HepG2 (cell line): ENCODE results near the gene PCYT2. TPM values are rescaled to one million over a fixed set of nuclear protein-coding genes. Genes with fewer than 3 reads are reported as not detected.

Experiments
- FOSL2 ChIP-seq: sonication (generic); formaldehyde crosslinking; IDR thresholded peaks from 2 replicates; pipeline ENCODE4 v1.4.0; 2020; ENCODE audit warnings: missing genetic modification reagents
- FOXO1 ChIP-seq: sonication (generic); formaldehyde crosslinking; IDR thresholded peaks from 2 replicates; pipeline ENCODE4 v1.4.0; 2020; ENCODE audit warnings: missing genetic modification reagents
- GATAD1 ChIP-seq: IDR thresholded peaks from 2 replicates; pipeline ENCODE4 v1.6.1; 2016; ENCODE audit warnings: missing genetic modification reagents, missing compliant biosample characterization
- GTF3A ChIP-seq: sonication (generic); formaldehyde crosslinking; conservative IDR thresholded peaks from 2 replicates; pipeline ENCODE4 v1.4.0; 2020; ENCODE audit warnings: mild to moderate bottlenecking, missing genetic modification reagents
- POGK ChIP-seq: sonication (generic); formaldehyde crosslinking; conservative IDR thresholded peaks from 2 replicates; pipeline ENCODE4 v1.8.0; 2022; ENCODE audit warnings: mild to moderate bottlenecking, moderate library complexity, missing genetic modification reagents
- RBM22 ChIP-seq: fragments of 200-400 bp; formaldehyde crosslinking; optimal IDR thresholded peaks from 2 replicates; pipeline ENCODE3; 2017; ENCODE audit warnings: mild to moderate bottlenecking, low read length, moderate library complexity
- RFXANK ChIP-seq: IDR thresholded peaks from 2 replicates; pipeline ENCODE4 v1.6.1; 2016
- RORA ChIP-seq: sonication (generic); formaldehyde crosslinking; IDR thresholded peaks from 2 replicates; pipeline ENCODE4 v1.5.0; 2020; ENCODE audit warnings: mild to moderate bottlenecking, missing genetic modification reagents, moderate library complexity
- TFDP2 ChIP-seq: sonication (generic); formaldehyde crosslinking; IDR thresholded peaks from 2 replicates; pipeline ENCODE4 v1.4.0; 2020; ENCODE audit warnings: missing genetic modification reagents
- ZC3H13 ChIP-seq: sonication (generic); formaldehyde crosslinking; IDR thresholded peaks from 2 replicates; pipeline ENCODE4 v1.8.1; 2023; ENCODE audit warnings: mild to moderate bottlenecking, missing genetic modification reagents, moderate library complexity
- ZFP36L2 ChIP-seq: sonication (generic); formaldehyde crosslinking; IDR thresholded peaks from 2 replicates; pipeline ENCODE4 v1.4.0; 2020; ENCODE audit warnings: missing genetic modification reagents
- ZFY ChIP-seq: sonication (generic); formaldehyde crosslinking; IDR thresholded peaks from 2 replicates; pipeline ENCODE4 v1.4.0; 2020; ENCODE audit warnings: missing genetic modification reagents
- ZMAT3 ChIP-seq: sonication (generic); formaldehyde crosslinking; conservative IDR thresholded peaks from 2 replicates; pipeline ENCODE4 v1.7.0; 2021; ENCODE audit warnings: missing genetic modification reagents
- ZNF235 ChIP-seq: sonication (generic); formaldehyde crosslinking; IDR thresholded peaks from 2 replicates; pipeline ENCODE4 v1.8.1; 2023; ENCODE audit warnings: mild to moderate bottlenecking, missing genetic modification reagents, borderline replicate concordance
- ZNF737 ChIP-seq: sonication (generic); formaldehyde crosslinking; IDR thresholded peaks from 2 replicates; pipeline ENCODE4 v1.5.0; 2020; ENCODE audit warnings: missing genetic modification reagents, mild to moderate bottlenecking, borderline replicate concordance
- ZNF841 ChIP-seq: sonication (generic); formaldehyde crosslinking; IDR thresholded peaks from 2 replicates; pipeline ENCODE4 v1.8.1; 2023; ENCODE audit warnings: missing genetic modification reagents, borderline replicate concordance
- ZNF850 ChIP-seq: sonication (generic); formaldehyde crosslinking; conservative IDR thresholded peaks from 2 replicates; pipeline ENCODE4 v1.9.0; 2021; ENCODE audit warnings: mild to moderate bottlenecking, missing genetic modification reagents
- polyA plus RNA-seq, 8 experiments: library from polyadenylated mRNA; depleted of rRNA in 3 of 8; stranded (reverse) in 7 of 8; unstranded in 1 of 8; fragments of >200 nt; fragmentation: Illumina TruSeq in 4 of 8; extraction: Trizol in 4 of 8; gene quantifications; 2 replicates each; pipeline versions ENCODE4 v1.2.1 to v1.2.3, GENCODE V29; 2011 to 2016; ENCODE audit warnings: low read depth in 4 of 8, missing spikeins in 1 of 8, mixed read lengths in 1 of 8; ENCODE audit not compliant: insufficient read depth in 1 of 8
- total RNA-seq, 5 experiments: library from RNA; depleted of rRNA; stranded (reverse); fragments of >200 nt; fragmentation: Illumina TruSeq; extraction: Trizol; gene quantifications; 2 replicates each; pipeline ENCODE4 v1.2.3, GENCODE V29; 2016; ENCODE audit warnings: low read depth in 1 of 5
- TF ChIP-seq, protein P1 (sequence below): IDR thresholded peaks from 2 replicates; pipeline ENCODE4 v1.6.1; 2016; ENCODE audit warnings: mild to moderate bottlenecking
- TF ChIP-seq, protein P2 (sequence below): IDR thresholded peaks from 2 replicates; pipeline ENCODE4 v1.6.1; 2012; ENCODE audit warnings: inconsistent platforms
- TF ChIP-seq, protein P3 (sequence below): sonication (generic); formaldehyde crosslinking; IDR thresholded peaks from 2 replicates; pipeline ENCODE4 v1.5.0; 2020; ENCODE audit warnings: missing genetic modification reagents, mild to moderate bottlenecking, borderline replicate concordance
- TF ChIP-seq, protein P4 (sequence below): IDR thresholded peaks from 2 replicates; pipeline ENCODE4 v1.6.1; 2018; ENCODE audit warnings: missing genetic modification reagents

The PCYT2 gene
- total and polyA plus RNA-seq, 2 of the 13 experiments (the other 11 are each of a cell fraction or from before 2014, with no cell fraction given) = 147 to 297 TPM

DNA sequence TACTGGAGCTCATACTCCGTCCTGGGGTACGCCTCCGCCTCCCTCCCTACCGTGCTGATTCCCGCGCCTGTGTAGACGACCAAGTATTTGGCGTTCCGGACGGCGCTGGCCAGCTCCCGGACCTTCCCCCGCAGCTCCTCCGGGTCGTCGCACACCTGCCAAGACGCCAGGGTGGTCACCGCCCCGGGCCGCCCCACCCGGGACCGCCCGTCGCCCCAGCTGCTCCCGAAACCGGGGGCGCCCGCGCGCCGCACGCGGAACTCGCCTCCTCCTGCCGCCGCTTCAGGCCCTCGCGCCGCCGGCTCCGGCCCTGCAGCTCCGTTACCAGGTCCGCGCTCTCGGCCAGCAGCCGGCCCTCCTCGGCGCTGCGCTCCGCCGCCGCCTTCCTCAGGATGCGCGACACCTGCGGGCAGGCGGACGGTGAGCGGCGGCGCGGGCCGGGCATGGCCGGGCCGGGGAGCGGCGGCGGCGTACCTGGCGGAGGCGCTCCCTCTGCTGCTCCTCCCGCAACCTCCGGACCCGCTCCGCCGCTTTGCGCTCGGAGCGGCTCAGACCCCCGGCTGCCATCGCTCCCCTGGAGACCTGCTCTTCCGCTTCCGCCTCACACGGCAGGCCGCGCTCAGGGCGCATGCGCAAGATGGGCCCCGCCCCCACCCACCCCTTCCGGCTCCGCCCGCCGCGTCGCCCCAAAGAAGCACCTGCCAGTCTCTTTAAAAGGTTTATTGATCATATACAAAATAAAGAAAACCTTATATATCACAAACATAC lies 6.5 kb upstream of the PCYT2 start, which contains the start of gene SIRT7 (continued):
- TF ChIP-seq ZC3H13 (CRISPR knock-in tag) (peak; percentile 74; the same call in 1 of the 2 replicates), RORA (no peak), ZNF235 (CRISPR knock-in tag) (peak; percentile 62; the same call in 1 of the 2 replicates), FOSL2 (CRISPR knock-in tag) (0 out of 2 replicates have a peak, but pooled peaks have one; percentile 4), ZFY (CRISPR knock-in tag) (peak; percentile 65), POGK (CRISPR knock-in tag) (peak; percentile 81), ZNF850 (CRISPR knock-in tag) (no peak), ZNF737 (CRISPR knock-in tag) (no peak), RBM22 (peak; percentile 94), ZMAT3 (CRISPR knock-in tag) (peak; percentile 57; the same call in 1 of the 2 replicates), GATAD1 (peak; percentile 87), RFXANK (no peak), TFDP2 (CRISPR knock-in tag) (no peak), ZFP36L2 (CRISPR knock-in tag) (no peak), FOXO1 (CRISPR knock-in tag) (peak; percentile 26; the same call in 1 of the 2 replicates), GTF3A (CRISPR knock-in tag) (0 out of 2 replicates have a peak, but pooled peaks have one; percentile 23), ZNF841 (CRISPR knock-in tag) (peak; percentile 38; the same call in 1 of the 2 replicates)
- TF ChIP-seq, protein P1, sequence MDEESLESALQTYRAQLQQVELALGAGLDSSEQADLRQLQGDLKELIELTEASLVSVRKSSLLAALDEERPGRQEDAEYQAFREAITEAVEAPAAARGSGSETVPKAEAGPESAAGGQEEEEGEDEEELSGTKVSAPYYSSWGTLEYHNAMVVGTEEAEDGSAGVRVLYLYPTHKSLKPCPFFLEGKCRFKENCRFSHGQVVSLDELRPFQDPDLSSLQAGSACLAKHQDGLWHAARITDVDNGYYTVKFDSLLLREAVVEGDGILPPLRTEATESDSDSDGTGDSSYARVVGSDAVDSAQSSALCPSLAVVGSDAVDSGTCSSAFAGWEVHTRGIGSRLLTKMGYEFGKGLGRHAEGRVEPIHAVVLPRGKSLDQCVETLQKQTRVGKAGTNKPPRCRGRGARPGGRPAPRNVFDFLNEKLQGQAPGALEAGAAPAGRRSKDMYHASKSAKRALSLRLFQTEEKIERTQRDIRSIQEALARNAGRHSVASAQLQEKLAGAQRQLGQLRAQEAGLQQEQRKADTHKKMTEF (CRISPR knock-in tag) = peak; percentile 13; the same call in 1 of the 2 replicates
- TF ChIP-seq, protein P2, sequence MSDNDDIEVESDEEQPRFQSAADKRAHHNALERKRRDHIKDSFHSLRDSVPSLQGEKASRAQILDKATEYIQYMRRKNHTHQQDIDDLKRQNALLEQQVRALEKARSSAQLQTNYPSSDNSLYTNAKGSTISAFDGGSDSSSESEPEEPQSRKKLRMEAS = peak; percentile 60
- TF ChIP-seq, protein P3, sequence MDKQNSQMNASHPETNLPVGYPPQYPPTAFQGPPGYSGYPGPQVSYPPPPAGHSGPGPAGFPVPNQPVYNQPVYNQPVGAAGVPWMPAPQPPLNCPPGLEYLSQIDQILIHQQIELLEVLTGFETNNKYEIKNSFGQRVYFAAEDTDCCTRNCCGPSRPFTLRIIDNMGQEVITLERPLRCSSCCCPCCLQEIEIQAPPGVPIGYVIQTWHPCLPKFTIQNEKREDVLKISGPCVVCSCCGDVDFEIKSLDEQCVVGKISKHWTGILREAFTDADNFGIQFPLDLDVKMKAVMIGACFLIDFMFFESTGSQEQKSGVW (CRISPR knock-in tag) = no peak
- TF ChIP-seq, protein P4, sequence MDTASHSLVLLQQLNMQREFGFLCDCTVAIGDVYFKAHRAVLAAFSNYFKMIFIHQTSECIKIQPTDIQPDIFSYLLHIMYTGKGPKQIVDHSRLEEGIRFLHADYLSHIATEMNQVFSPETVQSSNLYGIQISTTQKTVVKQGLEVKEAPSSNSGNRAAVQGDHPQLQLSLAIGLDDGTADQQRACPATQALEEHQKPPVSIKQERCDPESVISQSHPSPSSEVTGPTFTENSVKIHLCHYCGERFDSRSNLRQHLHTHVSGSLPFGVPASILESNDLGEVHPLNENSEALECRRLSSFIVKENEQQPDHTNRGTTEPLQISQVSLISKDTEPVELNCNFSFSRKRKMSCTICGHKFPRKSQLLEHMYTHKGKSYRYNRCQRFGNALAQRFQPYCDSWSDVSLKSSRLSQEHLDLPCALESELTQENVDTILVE = peak; percentile 40; the same call in 1 of the 2 replicates
